Amygdala (tissue), 56 donors: ENCODE data around the gene MYH9.

Experiments
- DNase-seq, 56 donors: peaks; one replicate each; lab custom pipeline; 2025; lab: John Stamatoyannopoulos, UW

MYH9 gene

DNA sequence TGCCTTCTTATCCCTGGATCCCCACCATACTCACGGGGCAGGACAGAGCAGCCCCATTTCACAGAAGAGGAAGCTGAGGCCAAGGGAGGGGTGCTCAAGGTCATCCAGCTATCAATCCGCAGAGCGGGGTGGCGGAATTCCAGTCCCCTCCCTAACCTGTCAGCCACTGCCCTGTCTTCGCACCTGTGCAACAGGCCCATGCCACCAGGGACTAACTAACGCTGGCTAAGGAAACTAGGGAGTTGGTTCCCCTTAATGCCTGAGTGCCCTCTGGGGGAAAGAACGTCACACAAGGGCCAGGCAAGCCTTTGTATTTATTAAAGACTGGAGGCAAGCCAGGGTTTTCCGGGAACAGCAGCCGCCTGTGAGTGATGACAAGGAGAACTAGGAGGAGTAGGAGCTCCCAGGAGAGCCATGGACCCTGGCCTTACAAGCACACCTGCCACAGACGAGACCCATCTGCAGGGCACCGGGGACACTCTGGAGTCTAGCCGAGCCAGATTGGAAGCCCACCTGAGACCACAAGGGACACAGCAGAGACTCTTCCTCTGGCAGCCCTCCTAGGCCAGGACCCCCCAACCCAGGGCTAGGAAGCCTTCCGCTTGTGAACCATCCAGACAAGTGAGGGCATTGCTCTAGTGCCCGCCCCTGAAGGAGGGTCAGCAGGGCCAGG is 64.4 kb downstream of the MYH9 start:
- DNase-seq, result peak in 30 of 56 donors; percentile 17 to 74 (median 48)

DNA sequence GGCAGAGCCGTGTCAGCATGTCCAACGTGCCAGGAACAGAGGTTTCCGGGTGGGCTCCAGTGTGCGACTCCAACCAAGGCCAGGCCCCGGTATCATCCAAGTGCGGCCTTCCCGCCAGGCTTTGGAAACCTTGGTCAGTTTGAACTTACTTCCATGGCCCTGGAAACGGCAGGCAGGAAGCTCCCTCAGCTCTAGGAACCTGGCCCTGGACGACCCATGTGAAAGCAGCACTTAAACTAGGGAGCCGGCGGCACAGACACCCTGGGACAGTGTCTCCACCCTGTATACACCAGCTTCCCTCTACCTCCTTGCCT is 65.2 kb downstream of the MYH9 start:
- DNase-seq, result no peak

DNA sequence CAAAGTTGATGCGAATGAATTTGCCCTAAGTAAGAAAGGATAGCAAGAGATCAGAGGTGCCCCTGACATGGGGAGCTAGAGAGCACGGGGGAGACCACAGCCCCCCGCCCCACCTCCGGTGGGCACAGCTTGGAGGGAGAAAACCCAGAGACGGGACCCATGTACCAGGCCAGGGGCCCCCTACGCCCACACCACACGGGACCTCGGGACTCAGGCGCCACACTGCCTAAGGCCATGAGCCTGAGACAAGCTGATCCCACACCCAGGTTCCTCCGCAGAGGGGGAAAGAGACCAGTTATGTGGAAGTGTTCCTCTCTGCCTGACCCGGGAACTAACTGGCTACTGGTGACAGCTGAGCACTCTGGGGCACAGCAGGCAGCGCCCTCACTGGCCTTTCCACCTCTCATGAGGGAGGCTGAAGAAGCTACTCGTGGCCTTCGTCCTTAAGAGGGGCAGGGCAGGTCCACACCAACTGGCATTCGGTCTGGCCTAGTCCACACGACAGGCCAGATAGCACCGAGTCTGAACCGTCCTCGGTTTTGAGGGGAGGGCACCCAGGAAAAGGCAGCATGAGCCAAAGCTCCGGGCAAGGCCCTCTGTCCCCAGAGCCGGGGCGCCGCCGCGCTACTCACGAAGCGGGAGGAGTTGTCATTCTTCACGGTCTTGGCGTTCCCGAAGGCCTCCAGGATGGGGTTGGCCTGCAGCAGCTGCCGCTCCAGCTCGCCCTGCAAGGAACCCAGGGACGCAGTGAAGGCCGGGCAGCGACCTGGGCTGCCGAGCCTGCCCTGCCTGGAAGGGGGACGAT is 65.8 kb downstream of the MYH9 start:
- DNase-seq, result no peak

DNA sequence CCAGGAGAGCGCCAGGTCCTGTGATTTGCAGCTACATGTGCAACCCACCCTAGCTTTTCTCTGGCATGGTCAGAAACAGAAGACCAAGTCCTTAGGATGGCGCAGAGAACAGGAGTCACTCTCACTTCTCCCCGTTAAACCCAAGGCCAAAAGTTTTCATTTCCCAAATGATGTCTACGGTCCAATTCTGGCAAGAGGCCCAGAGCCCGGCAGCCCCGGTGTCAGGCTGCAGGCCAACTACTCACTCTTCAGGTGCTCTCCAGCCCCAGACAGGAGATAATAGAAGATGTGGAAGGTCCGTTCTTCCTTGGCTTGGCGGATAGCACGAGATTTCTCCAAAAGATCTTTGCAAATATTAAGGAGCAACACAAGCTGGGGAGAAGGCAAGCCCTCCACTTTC is 67.2 kb downstream of the MYH9 start:
- DNase-seq, result no peak

DNA sequence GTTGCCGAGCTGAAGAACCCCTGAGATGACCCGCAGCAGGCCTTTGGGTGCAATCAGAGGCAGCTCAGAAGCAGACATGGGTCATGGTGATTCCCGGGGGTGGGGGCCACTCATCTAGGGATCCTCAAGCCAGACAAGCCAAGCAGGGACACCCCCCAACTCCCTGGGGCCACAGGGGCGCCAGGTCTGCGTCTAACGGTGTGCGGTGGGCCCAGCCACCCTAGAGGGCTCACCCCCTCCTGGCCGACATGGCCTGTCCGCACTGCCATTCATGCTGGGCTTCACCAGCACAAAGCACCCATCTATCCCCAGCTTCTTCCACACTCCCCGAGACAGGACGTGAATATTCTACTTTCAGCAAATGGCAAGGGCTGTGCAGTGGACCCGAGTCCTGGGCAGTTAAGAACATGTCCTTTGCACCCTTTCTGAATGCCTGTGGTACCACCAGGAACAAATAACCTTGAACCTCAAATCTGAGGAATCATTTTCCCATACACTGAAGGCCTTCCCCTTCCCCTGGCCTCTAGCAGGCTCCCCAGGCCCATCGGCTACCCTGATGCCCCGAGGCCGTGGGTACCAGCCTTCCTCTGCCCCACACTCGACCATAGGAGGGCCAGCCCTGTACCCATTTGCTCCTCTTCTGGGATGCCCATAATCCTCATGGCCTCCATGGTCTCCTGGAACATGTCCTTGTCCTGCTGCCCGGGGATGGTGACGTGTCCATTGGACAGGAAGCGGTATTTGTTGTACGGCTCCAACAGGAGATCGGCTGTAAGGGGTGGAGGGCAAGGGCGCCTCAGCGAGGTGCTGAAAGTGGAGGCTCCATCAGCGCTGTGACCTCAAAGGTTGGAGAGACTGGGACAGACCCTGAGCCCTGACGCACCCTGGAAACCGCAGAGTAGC is 67.9 kb downstream of the MYH9 start:
- no peak for DNase-seq

DNA sequence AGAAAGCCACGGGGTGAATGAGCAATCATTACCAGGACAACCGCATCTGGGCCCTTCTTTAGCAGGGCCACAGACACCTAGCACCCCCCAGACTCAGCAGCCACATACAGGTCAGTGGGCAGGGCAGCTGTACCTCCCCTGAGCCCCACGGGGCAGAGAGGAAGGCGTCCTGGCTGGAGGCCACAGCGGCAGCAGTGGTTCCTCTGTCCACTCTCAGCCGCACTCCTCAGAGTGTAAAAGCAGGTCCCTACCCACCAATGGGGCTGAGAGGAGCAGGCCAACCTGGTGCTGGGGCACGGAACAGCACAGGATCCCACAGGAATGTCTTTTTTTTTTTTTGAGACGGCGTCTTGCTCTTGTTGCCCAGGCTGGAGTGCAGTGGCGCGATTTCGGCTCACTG is 69.3 kb downstream of the MYH9 start:
- no peak for DNase-seq

DNA sequence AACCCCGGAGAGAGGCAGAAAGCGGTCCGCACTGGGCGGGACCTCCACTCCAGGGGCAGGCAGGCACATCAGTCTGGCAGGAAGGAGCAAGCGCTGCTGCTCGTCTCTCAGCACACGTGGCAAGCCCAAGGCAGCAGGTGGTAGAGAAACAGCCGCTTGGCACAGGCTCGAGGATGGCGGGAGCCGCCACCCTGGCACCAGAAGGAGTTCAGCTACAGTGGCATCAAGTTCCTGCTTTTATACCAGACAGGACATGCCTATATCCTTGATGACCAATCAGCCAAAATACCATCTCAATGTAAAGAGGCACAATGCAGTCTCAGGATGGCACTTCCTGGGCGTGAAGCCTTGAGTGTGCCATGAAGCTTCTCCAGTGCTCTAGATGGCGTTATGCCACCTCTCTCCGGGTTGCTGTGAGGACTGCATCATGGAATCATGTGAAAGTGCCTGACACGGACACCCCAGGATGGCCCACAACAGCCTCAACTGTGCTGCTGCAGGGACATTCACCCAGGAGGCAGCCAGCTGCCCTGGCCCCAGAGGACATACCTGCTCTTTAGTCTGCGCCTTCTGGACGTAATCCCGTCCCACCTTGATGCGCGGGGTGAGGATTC is 70.0 kb downstream of the MYH9 start:
- peak in 1 of 56 donors; percentile 48 for DNase-seq

DNA sequence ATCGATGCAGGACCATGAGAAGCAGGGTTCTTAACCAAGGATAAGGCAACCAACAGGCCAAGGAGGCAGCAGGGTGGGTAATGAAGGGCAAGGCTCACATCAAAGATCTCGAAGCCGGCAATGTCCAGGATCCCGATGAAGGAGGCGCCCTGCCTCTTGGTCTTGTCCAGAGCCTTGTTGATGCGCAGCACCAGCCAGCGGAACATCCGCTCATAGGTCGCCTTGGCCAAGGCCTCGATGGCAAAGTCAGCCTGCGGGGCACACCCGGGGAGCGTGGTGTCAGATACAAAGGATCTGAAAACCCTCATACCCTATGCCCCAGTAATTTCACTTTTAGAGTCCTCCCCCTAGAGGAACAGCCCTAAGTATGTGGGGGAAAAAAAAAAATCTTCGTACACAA is 71.3 kb downstream of the MYH9 start:
- DNase-seq, result no peak

DNA sequence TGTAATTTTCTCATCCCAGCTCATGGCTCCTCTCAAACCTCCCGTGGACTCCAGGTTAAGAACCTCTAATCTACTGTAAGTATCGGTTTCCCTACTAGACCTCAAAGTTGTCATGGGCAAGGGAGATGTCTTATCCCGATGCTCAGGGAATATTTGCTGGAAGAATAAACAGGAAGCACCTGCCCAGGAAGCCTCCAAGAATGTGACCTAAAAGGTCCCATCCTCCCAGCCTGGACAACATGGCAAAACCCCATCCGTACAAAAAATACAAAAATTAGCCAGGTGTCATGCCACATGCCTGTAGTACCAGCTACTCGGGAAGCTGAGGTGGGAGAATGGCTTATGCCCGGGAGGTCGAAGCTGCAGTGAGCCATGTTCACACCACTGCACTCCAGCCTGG is 72.4 kb downstream of the MYH9 start:
- DNase-seq, result no peak

DNA sequence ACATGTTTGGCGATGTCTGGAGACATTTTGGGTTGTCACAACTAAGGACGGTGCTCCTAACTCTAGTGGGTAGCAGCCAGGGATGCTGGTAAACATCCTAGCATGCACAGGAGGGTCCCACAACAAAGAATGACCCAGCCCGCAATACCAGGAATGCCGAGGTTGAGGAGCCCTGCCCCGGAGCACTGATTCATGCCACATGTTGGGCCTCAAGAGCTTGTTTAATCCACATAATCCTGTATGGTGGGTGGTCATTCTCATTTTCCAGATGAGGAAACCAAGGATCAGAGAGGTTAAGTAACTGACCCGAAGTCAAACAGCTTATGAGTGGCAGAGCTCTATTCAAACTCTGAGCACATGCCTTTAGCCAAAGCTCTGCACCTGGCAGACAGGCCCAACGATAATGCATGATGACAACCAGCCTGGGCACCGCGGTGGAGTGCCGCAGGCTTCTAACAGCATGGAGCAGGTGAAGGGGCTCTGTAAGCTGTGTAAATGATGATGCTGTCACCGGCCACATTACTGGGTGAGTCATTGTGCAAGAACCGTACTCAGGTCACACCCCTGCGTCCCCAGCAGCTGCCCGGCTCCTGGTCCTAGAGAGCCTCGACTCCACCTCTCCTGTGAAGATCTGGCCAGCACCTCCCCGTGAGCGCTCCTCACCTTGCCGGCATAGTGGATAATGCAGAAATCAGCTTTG is 76.2 kb downstream of the MYH9 start:
- DNase-seq, result no peak

DNA sequence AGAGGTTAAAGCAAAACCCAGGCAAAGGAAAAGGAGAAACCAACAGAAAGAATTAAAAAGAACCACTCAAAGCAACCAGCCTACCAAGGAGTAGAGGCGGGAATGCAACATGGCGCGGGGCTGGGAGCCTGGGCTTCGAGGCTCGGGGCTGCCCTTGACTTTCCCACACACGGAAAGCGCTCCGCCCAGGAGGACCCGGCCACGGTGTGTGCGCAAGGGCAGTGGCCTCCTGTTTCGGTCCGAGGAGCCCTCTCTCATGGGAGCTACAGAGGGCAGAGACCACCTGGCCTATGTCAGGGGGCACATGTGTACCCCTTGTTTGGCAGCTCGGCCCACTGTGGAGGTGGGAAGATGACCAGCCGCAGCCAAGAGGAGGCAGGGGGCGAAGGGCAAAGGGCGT is 78.9 kb downstream of the MYH9 start:
- DNase-seq, result no peak

DNA sequence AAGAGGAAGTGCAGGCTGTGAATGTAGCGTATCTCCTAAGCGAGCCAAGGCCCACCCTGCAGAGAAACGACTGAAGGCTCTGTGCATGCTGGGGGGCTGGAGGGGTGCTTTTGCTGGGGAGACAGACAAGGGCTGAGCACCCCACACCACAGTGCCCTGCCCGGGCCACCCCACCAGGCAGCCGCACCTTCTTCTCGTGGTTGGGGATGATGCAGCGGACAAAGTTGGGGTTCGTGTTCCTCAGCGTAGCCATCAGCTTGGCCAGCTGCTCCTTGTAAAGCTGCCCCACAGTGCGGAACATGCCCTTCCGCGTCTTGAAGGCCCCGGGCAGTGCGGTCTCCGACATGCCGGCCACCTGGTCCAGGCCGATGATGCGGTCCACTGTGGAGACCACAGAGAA is 81.5 kb downstream of the MYH9 start:
- DNase-seq, result no peak

DNA sequence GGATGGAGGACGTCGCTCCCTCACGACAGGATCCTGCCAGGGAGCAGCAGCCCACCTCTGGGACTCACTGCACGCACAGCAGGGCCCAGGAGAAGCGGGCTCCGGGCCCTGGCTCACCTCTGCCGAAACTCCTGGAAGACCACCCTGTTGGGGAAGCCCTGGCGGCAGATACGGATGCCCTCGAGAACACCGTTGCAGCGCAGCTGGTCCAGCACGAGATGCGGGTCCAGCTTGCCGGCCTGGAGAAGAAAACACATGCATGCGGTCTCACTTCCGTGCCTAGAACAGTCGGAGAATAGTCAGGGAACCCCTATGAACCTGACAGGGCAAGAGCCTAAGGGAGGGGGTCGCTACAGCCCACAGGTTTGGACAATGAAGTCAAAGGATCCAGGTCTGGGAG is 82.0 kb downstream of the MYH9 start:
- DNase-seq, result no peak

DNA sequence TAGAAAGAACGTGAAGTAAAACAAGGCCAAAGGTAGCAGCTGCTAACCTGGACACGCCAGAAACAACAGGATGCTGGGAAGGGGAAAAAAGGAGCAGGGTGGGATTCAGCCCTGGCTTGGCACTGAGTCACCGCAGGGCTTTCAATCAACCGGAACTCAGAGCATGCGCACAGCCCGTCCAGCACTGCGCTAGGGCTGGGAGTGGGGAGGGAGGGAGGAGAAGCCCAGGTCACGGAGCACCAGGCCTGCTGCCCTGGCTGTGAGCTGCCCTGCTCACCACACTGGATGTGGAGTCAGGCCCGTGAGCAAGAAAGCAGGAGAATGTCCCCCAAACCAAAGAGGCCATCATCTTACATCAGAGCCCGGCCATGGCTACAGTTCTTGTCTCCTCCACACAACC is 83.3 kb downstream of the MYH9 start:
- DNase-seq, result no peak

DNA sequence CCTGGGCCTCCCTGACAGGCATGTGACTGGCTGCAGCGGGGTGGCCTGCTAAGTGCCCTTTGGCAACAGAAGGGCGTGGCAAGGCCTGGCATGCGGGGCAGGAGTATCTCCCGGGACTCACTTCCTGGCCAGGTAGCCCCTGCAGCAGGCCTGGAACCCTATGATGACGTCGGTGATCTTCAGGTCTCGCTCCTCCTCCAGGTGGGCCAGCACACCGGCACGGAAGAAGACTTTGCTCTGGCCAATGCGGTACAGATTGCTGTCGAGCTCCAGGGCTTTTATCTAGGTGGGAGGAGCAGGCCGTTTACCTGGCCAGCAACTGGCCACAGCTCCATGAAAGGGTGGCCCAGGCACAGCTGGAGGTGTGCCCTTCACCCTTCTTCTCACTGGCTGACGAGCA is 83.9 kb downstream of the MYH9 start:
- DNase-seq, result no peak

DNA sequence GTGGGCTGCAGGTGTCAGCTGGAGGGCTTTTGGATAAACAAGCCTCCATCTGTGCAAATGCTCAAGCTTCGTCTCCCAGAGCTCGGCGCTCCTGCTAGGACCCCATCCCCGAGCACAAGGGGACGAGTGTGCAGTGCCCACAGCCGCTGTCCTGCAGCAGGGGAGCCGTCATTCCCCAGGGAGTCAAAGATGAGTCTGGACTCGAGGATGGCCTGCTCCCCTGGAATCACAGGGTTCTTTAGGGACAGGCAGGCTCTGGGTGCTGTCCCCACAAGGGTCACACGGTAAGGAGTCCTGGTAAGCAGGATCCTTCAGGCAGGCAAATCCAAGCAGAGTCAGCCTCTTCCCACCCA is 84.7 kb downstream of the MYH9 start:
- no peak for DNase-seq

DNA sequence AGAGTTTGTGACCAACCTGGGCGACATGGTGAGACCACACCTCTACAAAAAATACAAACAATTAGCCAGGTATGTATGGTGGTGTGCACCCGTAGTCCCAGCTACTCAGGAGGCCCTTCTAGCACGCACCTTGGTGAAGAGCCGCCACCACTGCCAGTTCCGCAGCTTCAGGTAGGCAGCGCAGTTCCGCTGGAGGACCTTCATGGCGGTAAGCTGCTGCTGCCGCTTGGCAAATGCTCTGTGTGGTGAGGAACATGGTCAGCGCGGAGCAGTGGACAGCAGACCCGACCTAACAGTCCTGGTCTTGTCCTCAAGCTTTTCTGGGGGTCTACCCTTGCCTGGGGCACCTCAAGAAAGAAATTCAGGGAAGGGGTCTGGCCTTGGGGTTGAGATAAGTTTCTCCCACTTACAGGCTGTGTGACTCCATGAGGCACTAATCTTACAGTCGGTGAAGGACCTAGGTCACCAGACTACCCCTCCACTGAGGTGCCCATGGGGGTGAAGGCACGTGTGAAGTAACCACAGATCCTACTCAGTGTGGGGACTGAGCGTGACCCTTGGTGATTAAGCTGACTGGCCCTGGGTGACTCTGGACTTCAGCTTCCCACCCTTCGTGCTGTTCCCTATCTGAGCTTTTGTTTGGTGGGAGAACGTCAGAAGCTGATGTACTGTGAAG is 85.2 kb downstream of the MYH9 start:
- no peak for DNase-seq

DNA sequence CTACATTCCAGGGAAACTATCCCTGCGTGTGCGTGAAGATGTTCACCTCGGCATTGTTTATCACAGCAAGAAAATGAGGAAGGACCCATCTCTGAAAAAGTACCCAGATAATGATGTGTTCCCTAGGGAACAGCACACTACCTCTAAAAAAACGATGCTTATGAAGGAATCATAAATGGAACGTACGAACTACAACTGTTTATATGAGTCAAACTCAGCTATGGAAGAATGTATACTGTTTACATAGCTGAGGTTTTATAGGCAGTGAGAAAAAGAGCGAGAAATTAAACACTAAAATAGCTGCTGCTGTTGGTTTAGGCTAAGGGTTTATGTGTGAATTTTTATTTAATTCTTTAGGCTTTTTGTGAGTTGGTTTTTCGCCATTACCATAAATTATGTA is 85.9 kb downstream of the MYH9 start:
- DNase-seq, result no peak

DNA sequence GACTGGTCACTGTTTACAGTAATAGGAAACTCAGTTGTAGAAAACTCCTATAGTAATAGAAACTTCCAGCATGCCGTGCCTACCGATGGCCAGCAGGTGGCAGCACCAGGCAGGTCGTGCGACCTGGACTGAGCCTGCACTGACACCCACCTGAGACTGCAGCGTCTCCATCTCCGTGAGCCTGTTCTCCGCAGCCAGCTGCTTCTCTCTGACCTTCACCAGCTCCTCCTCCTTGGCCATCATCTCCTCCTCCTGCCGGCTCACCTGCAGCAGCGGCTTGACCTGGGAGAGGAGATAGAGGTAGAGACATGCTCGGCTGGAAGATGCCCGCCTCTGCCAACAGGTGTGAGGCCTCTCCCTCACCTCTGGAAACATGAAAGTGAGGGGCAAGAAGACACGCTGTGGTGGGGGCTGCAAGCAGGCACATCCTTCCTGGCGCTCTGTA is 86.4 kb downstream of the MYH9 start:
- peak in 38 of 56 donors; percentile 5 to 80 (median 36) for DNase-seq
